HCT116 (cell line): Measurements from ENCODE around the gene UTF1. TPM values are rescaled to one million over a fixed set of nuclear protein-coding genes. Genes with fewer than 3 reads are reported as not detected.

Source experiments
- ATAC-seq: fragments of 200-7000 bp; cut with Tn5 transposase; 2 replicates; pipeline ENCODE4 v1.9.1; 2020; ENCODE audit warnings: mild to moderate bottlenecking, moderate library complexity
- BruUV-seq: library from RNA; stranded (reverse); fragments of 400-500 nt; replicated peaks from 2 replicates; lab custom pipeline; 2021; lab: Mats Ljungman, UMichigan
- CTCF ChIA-PET: fragments of 300-600 bp; sonication (Branson Sonifier 250); formaldehyde crosslinking; loops from one replicate; lab custom pipeline; 2021; ENCODE audit warnings: antibody characterized with exemption; lab: Charles Lee
- POLR2A ChIA-PET: fragments of 300-600, 350-600 bp; sonication (Branson Sonifier 250); formaldehyde crosslinking; loops from one replicate; lab custom pipeline; 2021; ENCODE audit warnings: antibody characterized with exemption; lab: Charles Lee
- RAD21 ChIA-PET, 2 experiments: fragments of 300-600 bp; sonication (Branson Sonifier 250); formaldehyde crosslinking; loops; one replicate each; lab custom pipeline; 2023; ENCODE audit warnings: low total read pairs in 2 of 2; ENCODE audit not compliant: uncharacterized antibody in 2 of 2, unreplicated experiment in 2 of 2, low non-redundant PET in 1 of 2; lab: Charles Lee
- DNase-seq: peaks from one replicate; pipeline ENCODE4 v3.0.0-alpha.2; 2010; ENCODE audit warnings: low read depth, low spot score
- H2AFZ ChIP-seq: fragments of 200-600 bp; shearing (Covaris generic), sonication (generic); 2 replicates; pipeline ENCODE4 v1.6.1; 2017; ENCODE audit warnings: low read depth, mixed run types, mixed read lengths, antibody characterized with exemption, low read length; ENCODE audit not compliant: poor library complexity, severe bottlenecking
- H3K27ac ChIP-seq: 2 replicates; pipeline ENCODE4 v1.5.1; 2012; ENCODE audit warnings: low read depth, low read length
- H3K27me3 ChIP-seq: fragments of 200-600 bp; sonication (generic); 2 replicates; pipeline ENCODE4 v1.6.1; 2016; ENCODE audit warnings: mixed run types, low read length, mixed read lengths; ENCODE audit not compliant: insufficient read depth
- H3K36me3 ChIP-seq, 2 experiments: fragments of 200-500 bp in 1 of 2; fragments of 200-600 bp in 1 of 2; sonication (Bioruptor generic) in 1 of 2; sonication (generic) in 1 of 2; 2 replicates each; pipeline versions ENCODE4 v1.5.1 to v1.6.1; 2014 to 2016; ENCODE audit warnings: low read length in 2 of 2, inconsistent platforms in 1 of 2, mixed read lengths in 1 of 2, mixed run types in 1 of 2; ENCODE audit not compliant: insufficient read depth in 2 of 2, control insufficient read depth in 1 of 2
- H3K4me1 ChIP-seq, 2 experiments: fragments of 200-600 bp in 1 of 2; sonication (generic) in 1 of 2; 2 replicates each; pipeline versions ENCODE4 v1.5.1 to v1.6.1; 2012 to 2017; ENCODE audit warnings: low read length in 2 of 2, inconsistent platforms in 1 of 2, mild to moderate bottlenecking in 1 of 2, mixed read lengths in 1 of 2, mixed run types in 1 of 2, moderate library complexity in 1 of 2; ENCODE audit not compliant: insufficient read depth in 2 of 2, control insufficient read depth in 1 of 2
- H3K4me2 ChIP-seq: fragments of 200-600 bp; sonication (generic); 2 replicates; pipeline ENCODE4 v1.6.1; 2017; ENCODE audit warnings: mixed run types, low read length, mixed read lengths
- H3K4me3 ChIP-seq, 2 experiments: fragments of 200-600 bp in 1 of 2; sonication (generic) in 1 of 2; replicated peaks in 1 of 2; 2 replicates each; pipeline ENCODE4 v1.5.1; 2011 to 2016; ENCODE audit warnings: low read length in 2 of 2, control low read depth in 1 of 2, low read depth in 1 of 2, mild to moderate bottlenecking in 1 of 2, mixed read lengths in 1 of 2, mixed run types in 1 of 2
- H3K79me2 ChIP-seq: fragments of 200-600 bp; sonication (generic); 2 replicates; pipeline ENCODE4 v1.6.1; 2017; ENCODE audit warnings: mild to moderate bottlenecking, mixed run types, low read length, moderate library complexity, mixed read lengths; ENCODE audit not compliant: insufficient read depth
- H3K9ac ChIP-seq: fragments of 200-600 bp; sonication (generic); 2 replicates; pipeline ENCODE4 v1.6.1; 2016; ENCODE audit warnings: low read length, mixed read lengths
- H3K9me2 ChIP-seq: fragments of 200-600 bp; sonication (generic), shearing (Covaris generic); 2 replicates; pipeline ENCODE4 v1.6.1; 2017; ENCODE audit warnings: mixed run types, mild to moderate bottlenecking, moderate library complexity; ENCODE audit not compliant: insufficient read depth
- H3K9me3 ChIP-seq, 2 experiments: fragments of 200-500 bp in 1 of 2; fragments of 200-600 bp in 1 of 2; sonication (Bioruptor generic) in 1 of 2; sonication (generic) in 1 of 2; 2 replicates each; pipeline ENCODE4 v1.6.1; 2014 to 2017; ENCODE audit warnings: low read length in 2 of 2, mixed read lengths in 2 of 2, inconsistent platforms in 1 of 2, low read depth in 1 of 2, mild to moderate bottlenecking in 1 of 2, mixed run types in 1 of 2, moderate library complexity in 1 of 2; ENCODE audit not compliant: control insufficient read depth in 1 of 2, insufficient read depth in 1 of 2
- H4K20me1 ChIP-seq: fragments of 200-600 bp; sonication (generic), shearing (Covaris generic); 2 replicates; pipeline ENCODE4 v1.6.1; 2017; ENCODE audit warnings: mixed run types, mild to moderate bottlenecking, moderate library complexity; ENCODE audit not compliant: insufficient read depth
- CEBPB ChIP-seq: IDR thresholded peaks from 2 replicates; pipeline ENCODE4 v1.6.1; 2012; ENCODE audit warnings: low read depth
- ELF1 ChIP-seq: IDR thresholded peaks from 2 replicates; pipeline ENCODE4 v1.6.1; 2012; ENCODE audit warnings: low read depth, borderline replicate concordance
- FOSL1 ChIP-seq: IDR thresholded peaks from 2 replicates; pipeline ENCODE4 v1.6.1; 2012; ENCODE audit warnings: low read depth
- JUND ChIP-seq: IDR thresholded peaks from 2 replicates; pipeline ENCODE4 v1.6.1; 2012
- POLR2A ChIP-seq: IDR thresholded peaks from 2 replicates; pipeline ENCODE4 v1.7.0; 2011; ENCODE audit warnings: borderline replicate concordance; ENCODE audit not compliant: insufficient read depth, insufficient read length; ENCODE audit errors: extremely low read depth
- SIN3A ChIP-seq: IDR thresholded peaks from 2 replicates; pipeline ENCODE4 v1.6.1; 2012; ENCODE audit warnings: low read depth
- SRF ChIP-seq: IDR thresholded peaks from 2 replicates; pipeline ENCODE4 v1.6.1; 2012; ENCODE audit warnings: low read depth
- TCF7L2 ChIP-seq: IDR thresholded peaks from 2 replicates; pipeline ENCODE4 v1.7.0; 2011; ENCODE audit warnings: borderline replicate concordance, inconsistent platforms; ENCODE audit not compliant: insufficient read depth, insufficient read length; ENCODE audit errors: extremely low read depth
- ZFX ChIP-seq: fragments of 450-650 bp; IDR thresholded peaks from 2 replicates; pipeline ENCODE4 v1.6.1; 2017
- ZNF274 ChIP-seq: fragments of 200-500 bp; sonication (Bioruptor generic); IDR thresholded peaks from 2 replicates; pipeline ENCODE4 v1.6.1; 2014; ENCODE audit warnings: mild to moderate bottlenecking, low read depth, low read length, inconsistent platforms
- intact Hi-C: fragments of 100-400 bp; cut with micrococcal nuclease; formaldehyde crosslinking; loops from 2 replicates; pipeline ENCODE4 v1.10.0; 2022
- total RNA-seq: library from RNA; stranded (reverse); gene quantifications from one replicate; pipeline ENCODE4 v1.2.1, GENCODE V29; 2021; ENCODE audit not compliant: unreplicated experiment
- TF ChIP-seq, protein P1 (sequence below): IDR thresholded peaks from 2 replicates; pipeline ENCODE4 v1.6.1; 2012
- TF ChIP-seq, protein P2 (sequence below): IDR thresholded peaks from 2 replicates; pipeline ENCODE4 v1.6.1; 2012; ENCODE audit warnings: low read depth
- TF ChIP-seq, protein P3 (sequence below): IDR thresholded peaks from 2 replicates; pipeline ENCODE4 v1.6.1; 2011; ENCODE audit warnings: mild to moderate bottlenecking, low read length, moderate library complexity; ENCODE audit not compliant: insufficient replicate concordance; ENCODE audit errors: extremely low read depth

The UTF1 gene
- total RNA-seq, 1 experiment from 2014 or later: not detected

DNA sequence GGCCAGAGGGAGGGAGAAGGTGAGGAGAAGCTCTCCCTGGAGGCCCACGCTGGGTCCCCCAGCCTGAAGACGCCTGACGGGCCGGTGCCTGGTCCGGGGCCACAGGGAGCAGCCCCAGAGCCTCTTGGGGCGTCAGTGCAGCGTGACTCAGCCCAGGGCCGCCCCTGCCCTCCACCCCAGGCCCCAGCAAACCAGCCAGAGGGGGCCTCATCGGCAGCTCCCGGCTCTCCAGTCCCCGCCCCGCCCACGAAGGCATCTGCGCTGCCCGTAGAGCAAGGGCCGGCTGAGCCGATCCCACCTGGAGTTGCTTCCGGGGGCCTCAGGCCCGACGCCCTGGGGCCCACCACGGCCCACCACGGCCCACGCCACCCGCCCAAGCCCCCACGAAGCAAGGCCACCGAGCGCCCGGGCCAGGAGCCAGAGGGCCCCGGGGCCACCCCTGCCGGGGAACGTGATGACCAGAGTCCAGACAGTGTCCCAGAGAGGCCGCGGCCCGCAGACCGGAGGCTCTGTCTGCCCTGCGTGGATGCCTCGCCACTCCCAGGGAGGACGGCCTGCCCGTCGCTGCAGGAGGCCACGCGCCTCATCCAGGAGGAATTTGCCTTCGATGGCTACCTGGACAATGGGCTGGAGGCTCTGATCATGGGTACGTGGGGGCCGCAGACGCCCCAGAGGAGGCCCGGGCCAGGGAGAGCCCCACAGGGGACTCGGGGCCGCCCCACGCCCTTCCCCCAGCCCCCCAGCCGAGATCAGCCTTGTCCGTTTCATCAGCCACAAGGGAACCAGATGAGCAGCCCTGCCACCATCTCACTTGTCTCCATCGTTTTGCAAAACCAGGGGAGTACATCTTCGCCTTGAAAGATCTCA, 31.2 kb upstream of the UTF1 start:
- H3K27me3 ChIP-seq: no peaks in the 10 kb centered on the region
- no peak overlapping the region for H3K4me2 ChIP-seq
- H3K27ac ChIP-seq: no peak overlapping the region
- ChIA-PET CTCF (no interaction called here), RAD21 (no interaction called here), POLR2A (no interaction called here)
- H3K36me3 ChIP-seq: no peaks in the 10 kb centered on the region
- H4K20me1 ChIP-seq: no peaks in the 10 kb centered on the region
- no peaks in the 10 kb centered on the region for H3K9me3 ChIP-seq
- TF ChIP-seq, protein P1, sequence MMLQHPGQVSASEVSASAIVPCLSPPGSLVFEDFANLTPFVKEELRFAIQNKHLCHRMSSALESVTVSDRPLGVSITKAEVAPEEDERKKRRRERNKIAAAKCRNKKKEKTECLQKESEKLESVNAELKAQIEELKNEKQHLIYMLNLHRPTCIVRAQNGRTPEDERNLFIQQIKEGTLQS: no peak
- TF ChIP-seq SRF (no peak), TCF7L2 (no peak), JUND (no peak), CEBPB (no peak), FOSL1 (no peak), SIN3A (no peak), ELF1 (no peak), POLR2A (no peak), ZNF274 (no peak), ZFX (no peak)
- TF ChIP-seq, protein P2, sequence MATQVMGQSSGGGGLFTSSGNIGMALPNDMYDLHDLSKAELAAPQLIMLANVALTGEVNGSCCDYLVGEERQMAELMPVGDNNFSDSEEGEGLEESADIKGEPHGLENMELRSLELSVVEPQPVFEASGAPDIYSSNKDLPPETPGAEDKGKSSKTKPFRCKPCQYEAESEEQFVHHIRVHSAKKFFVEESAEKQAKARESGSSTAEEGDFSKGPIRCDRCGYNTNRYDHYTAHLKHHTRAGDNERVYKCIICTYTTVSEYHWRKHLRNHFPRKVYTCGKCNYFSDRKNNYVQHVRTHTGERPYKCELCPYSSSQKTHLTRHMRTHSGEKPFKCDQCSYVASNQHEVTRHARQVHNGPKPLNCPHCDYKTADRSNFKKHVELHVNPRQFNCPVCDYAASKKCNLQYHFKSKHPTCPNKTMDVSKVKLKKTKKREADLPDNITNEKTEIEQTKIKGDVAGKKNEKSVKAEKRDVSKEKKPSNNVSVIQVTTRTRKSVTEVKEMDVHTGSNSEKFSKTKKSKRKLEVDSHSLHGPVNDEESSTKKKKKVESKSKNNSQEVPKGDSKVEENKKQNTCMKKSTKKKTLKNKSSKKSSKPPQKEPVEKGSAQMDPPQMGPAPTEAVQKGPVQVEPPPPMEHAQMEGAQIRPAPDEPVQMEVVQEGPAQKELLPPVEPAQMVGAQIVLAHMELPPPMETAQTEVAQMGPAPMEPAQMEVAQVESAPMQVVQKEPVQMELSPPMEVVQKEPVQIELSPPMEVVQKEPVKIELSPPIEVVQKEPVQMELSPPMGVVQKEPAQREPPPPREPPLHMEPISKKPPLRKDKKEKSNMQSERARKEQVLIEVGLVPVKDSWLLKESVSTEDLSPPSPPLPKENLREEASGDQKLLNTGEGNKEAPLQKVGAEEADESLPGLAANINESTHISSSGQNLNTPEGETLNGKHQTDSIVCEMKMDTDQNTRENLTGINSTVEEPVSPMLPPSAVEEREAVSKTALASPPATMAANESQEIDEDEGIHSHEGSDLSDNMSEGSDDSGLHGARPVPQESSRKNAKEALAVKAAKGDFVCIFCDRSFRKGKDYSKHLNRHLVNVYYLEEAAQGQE: no peak
- TF ChIP-seq, protein P3, sequence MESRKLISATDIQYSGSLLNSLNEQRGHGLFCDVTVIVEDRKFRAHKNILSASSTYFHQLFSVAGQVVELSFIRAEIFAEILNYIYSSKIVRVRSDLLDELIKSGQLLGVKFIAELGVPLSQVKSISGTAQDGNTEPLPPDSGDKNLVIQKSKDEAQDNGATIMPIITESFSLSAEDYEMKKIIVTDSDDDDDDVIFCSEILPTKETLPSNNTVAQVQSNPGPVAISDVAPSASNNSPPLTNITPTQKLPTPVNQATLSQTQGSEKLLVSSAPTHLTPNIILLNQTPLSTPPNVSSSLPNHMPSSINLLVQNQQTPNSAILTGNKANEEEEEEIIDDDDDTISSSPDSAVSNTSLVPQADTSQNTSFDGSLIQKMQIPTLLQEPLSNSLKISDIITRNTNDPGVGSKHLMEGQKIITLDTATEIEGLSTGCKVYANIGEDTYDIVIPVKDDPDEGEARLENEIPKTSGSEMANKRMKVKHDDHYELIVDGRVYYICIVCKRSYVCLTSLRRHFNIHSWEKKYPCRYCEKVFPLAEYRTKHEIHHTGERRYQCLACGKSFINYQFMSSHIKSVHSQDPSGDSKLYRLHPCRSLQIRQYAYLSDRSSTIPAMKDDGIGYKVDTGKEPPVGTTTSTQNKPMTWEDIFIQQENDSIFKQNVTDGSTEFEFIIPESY: no peak
- H3K4me3 ChIP-seq: no peak overlapping the region
- intact Hi-C loops: no loop called here
- no peaks in the 10 kb centered on the region for H3K79me2 ChIP-seq
- H3K4me1 ChIP-seq: no peaks in the 10 kb centered on the region
- no TSS peak for BruUV-seq
- H2AFZ ChIP-seq: no peak overlapping the region
- DNase-seq: no peak
- no peaks in the 10 kb centered on the region for H3K9me2 ChIP-seq
- ATAC-seq: no peak
- H3K9ac ChIP-seq: no peak overlapping the region
